ENCODE data around the gene GOSR2. TPM values are rescaled to one million over a fixed set of nuclear protein-coding genes. Genes with fewer than 3 reads are reported as not detected.

The GOSR2 gene
- total and polyA plus RNA-seq, 2 donors (not counting 1 experiment from before 2014, with no cell fraction given) = 49.5 to 72.8 TPM

DNA sequence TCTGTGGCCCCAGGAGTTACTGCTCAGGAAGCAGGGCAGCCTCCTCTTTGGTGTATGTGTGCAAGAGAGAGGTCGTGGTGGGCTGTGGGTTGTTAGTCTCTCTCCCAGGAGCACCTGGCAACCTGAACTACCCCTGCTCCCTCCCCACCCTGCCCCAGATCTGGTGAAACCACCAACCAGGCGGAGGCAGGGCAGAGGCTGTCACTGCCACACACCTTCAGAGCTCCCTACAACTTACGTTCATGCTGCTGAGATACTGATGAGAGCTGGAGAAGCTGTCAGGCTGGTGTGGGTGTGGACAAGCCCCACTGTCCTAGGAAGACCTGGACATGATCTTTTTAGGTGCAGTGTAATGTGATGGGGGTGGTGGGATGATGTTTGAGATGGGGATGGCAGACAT, 24.3 kb downstream of the GOSR2 start:
- H2AFZ ChIP-seq (ENCODE audit: low read length) = no peak overlapping the region
- TF ChIP-seq EZH2 (IDR thresholded peaks at IDR 0.05; ENCODE audit: low read length, missing control alignments) = no peak
- TF ChIP-seq, protein P1, sequence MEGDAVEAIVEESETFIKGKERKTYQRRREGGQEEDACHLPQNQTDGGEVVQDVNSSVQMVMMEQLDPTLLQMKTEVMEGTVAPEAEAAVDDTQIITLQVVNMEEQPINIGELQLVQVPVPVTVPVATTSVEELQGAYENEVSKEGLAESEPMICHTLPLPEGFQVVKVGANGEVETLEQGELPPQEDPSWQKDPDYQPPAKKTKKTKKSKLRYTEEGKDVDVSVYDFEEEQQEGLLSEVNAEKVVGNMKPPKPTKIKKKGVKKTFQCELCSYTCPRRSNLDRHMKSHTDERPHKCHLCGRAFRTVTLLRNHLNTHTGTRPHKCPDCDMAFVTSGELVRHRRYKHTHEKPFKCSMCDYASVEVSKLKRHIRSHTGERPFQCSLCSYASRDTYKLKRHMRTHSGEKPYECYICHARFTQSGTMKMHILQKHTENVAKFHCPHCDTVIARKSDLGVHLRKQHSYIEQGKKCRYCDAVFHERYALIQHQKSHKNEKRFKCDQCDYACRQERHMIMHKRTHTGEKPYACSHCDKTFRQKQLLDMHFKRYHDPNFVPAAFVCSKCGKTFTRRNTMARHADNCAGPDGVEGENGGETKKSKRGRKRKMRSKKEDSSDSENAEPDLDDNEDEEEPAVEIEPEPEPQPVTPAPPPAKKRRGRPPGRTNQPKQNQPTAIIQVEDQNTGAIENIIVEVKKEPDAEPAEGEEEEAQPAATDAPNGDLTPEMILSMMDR (conservative IDR thresholded peaks at IDR 0.05 in 1 of 2, IDR thresholded peaks at IDR 0.05 in 1 of 2; ENCODE audit: low read depth in 1 of 2, low read length in 2 of 2) = no peak

DNA sequence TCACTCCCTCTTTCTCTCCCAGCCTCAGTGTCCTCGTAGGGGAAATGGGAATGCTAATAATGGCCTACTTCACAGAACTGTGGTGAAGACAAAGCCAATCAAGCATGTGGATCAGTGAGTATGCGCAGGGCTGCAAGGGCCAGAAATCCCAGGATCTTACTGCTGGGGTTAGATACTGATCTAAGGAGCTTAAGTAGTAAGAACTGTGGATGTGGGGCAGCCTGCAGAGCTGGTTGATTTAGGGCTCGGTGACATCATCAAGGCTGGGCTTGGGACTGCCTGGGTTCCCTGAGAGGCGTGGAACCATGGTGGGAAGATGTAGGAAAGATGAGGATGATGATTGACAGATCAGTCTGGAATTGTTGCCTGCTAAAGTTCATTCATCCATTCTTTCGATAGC, 25.6 kb downstream of the GOSR2 start:
- H3K4me1 ChIP-seq (ENCODE audit: control insufficient read depth, extremely low read depth, insufficient read depth, low read length) = no peaks in the 10 kb centered on the region
- H3K4me3 ChIP-seq (replicated peaks in 1 of 4; ENCODE audit: control extremely low read depth in 1 of 4, insufficient read depth in 1 of 4, low read depth in 3 of 4, low read length in 4 of 4) = no peak overlapping the region
- TF ChIP-seq EZH2 (IDR thresholded peaks at IDR 0.05; ENCODE audit: low read length, missing control alignments) = no peak
- TF ChIP-seq, protein P1 (conservative IDR thresholded peaks at IDR 0.05 in 1 of 2, IDR thresholded peaks at IDR 0.05 in 1 of 2; ENCODE audit: low read depth in 1 of 2, low read length in 2 of 2) = no peak

More for the DNA sequence above, 24.3 kb downstream of the GOSR2 start:
- DNase-seq (ENCODE audit: low read depth in 2 of 2) = no peak
- peaks cover 12% of the 10 kb centered on the region for H3K27me3 ChIP-seq (ENCODE audit: control insufficient read depth, insufficient read depth, low read length)
- no peak overlapping the region for H3K4me3 ChIP-seq (replicated peaks in 1 of 4; ENCODE audit: control extremely low read depth in 1 of 4, insufficient read depth in 1 of 4, low read depth in 3 of 4, low read length in 4 of 4)
- H3K9ac ChIP-seq (ENCODE audit: insufficient read depth, low read length) = no peak overlapping the region
- H3K36me3 ChIP-seq (ENCODE audit: control insufficient read depth, insufficient read depth, low read length) = no peaks in the 10 kb centered on the region
- H4K20me1 ChIP-seq (ENCODE audit: control insufficient read depth, extremely low read depth, insufficient read depth, low read length) = no peaks in the 10 kb centered on the region
- H3K27ac ChIP-seq (ENCODE audit: insufficient read depth, low read length) = no peak overlapping the region
- no peaks in the 10 kb centered on the region for H3K9me3 ChIP-seq (ENCODE audit: control insufficient read depth, insufficient read depth, low read depth, low read length)
- peaks cover 3% of the 10 kb centered on the region for H3K4me1 ChIP-seq (ENCODE audit: control insufficient read depth, extremely low read depth, insufficient read depth, low read length)
- no peak overlapping the region for H3K4me2 ChIP-seq (ENCODE audit: extremely low read depth, insufficient read depth, low read length)
- no peaks in the 10 kb centered on the region for H3K79me2 ChIP-seq (ENCODE audit: control insufficient read depth, insufficient read depth, low read length)

DNA sequence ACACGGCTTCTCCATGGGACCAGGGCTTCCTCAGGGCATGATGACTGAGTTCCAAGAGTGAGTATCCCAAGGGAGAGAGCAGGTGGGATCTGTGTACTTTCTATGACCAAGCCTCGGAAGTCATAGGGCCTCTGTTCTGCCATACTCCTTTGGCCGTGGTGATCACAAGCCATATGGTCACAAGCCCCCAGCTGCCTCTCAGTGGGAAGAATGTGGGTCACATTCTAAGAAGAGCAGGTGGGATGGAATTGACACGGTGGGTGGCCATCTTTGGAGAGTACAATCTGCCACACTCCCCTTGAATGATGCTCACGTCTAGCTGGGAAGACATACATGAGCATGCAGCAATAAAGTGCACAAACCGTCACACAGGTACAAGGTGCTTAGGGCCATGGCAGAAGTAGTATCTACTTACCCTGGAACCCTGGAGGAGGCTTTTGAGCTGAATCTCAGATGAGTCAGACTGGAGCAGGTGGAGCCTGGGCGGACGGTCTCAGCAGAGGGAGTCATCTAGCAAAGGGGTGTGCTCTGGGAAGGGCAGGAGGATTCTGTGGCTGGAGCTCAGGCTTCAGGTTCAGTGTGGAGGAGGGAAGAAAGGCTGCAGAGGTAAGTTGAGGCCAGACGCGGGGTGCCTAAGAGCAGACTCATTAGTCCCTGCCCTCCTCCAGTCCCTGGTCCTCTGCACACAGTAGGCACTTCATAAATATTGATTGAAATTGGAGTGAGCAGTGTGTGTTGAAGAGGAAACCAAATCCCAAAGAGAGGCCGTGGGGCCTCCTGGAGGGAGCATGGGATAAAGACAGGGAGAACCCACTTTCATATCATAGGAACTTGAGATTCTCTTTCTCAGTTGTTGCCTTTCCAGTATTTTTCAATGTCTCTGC, 26.6 kb downstream of the GOSR2 start:
- TF ChIP-seq EZH2 (IDR thresholded peaks at IDR 0.05; ENCODE audit: low read length, missing control alignments) = no peak
- TF ChIP-seq, protein P1 (conservative IDR thresholded peaks at IDR 0.05 in 1 of 2, IDR thresholded peaks at IDR 0.05 in 1 of 2; ENCODE audit: low read depth in 1 of 2, low read length in 2 of 2) = no peak
- Histone ChIP-seq H3K4me1 (ENCODE audit: control insufficient read depth, extremely low read depth, insufficient read depth, low read length) (no peaks in the 10 kb centered on the region), H3K4me2 (ENCODE audit: extremely low read depth, insufficient read depth, low read length) (no peak overlapping the region), H2AFZ (ENCODE audit: low read length) (no peak overlapping the region), H3K79me2 (ENCODE audit: control insufficient read depth, insufficient read depth, low read length) (no peaks in the 10 kb centered on the region), H3K36me3 (ENCODE audit: control insufficient read depth, insufficient read depth, low read length) (no peaks in the 10 kb centered on the region), H3K9me3 (ENCODE audit: control insufficient read depth, insufficient read depth, low read depth, low read length) (no peaks in the 10 kb centered on the region), H3K4me3 (replicated peaks in 1 of 4; ENCODE audit: control extremely low read depth in 1 of 4, insufficient read depth in 1 of 4, low read depth in 3 of 4, low read length in 4 of 4) (no peak overlapping the region), H3K27me3 (ENCODE audit: control insufficient read depth, insufficient read depth, low read length) (peaks cover 15% of the 10 kb centered on the region), H3K27ac (ENCODE audit: insufficient read depth, low read length) (no peak overlapping the region), H4K20me1 (ENCODE audit: control insufficient read depth, extremely low read depth, insufficient read depth, low read length) (no peaks in the 10 kb centered on the region), H3K9ac (ENCODE audit: insufficient read depth, low read length) (no peak overlapping the region)
- DNase-seq (ENCODE audit: low read depth in 2 of 2) = peak in 1 of 2 donors; percentile 20

More for the DNA sequence above, 25.6 kb downstream of the GOSR2 start:
- Histone ChIP-seq H3K9me3 (ENCODE audit: control insufficient read depth, insufficient read depth, low read depth, low read length) (no peaks in the 10 kb centered on the region), H2AFZ (ENCODE audit: low read length) (no peak overlapping the region), H3K9ac (ENCODE audit: insufficient read depth, low read length) (no peak overlapping the region), H3K36me3 (ENCODE audit: control insufficient read depth, insufficient read depth, low read length) (no peaks in the 10 kb centered on the region), H4K20me1 (ENCODE audit: control insufficient read depth, extremely low read depth, insufficient read depth, low read length) (no peaks in the 10 kb centered on the region), H3K79me2 (ENCODE audit: control insufficient read depth, insufficient read depth, low read length) (no peaks in the 10 kb centered on the region), H3K4me2 (ENCODE audit: extremely low read depth, insufficient read depth, low read length) (no peak overlapping the region), H3K27ac (ENCODE audit: insufficient read depth, low read length) (no peak overlapping the region), H3K27me3 (ENCODE audit: control insufficient read depth, insufficient read depth, low read length) (peaks cover 15% of the 10 kb centered on the region)
- no peak for DNase-seq (ENCODE audit: low read depth in 2 of 2)

Measured in fibroblast of lung (primary cell).